ENCODE results near the gene SLC39A8. TPM values are rescaled to one million over a fixed set of nuclear protein-coding genes. Genes with fewer than 3 reads are reported as not detected.
A peak's percentile ranks its signal among the peaks of the same experiment; 100 is the strongest.

Gene SLC39A8
- total RNA-seq, 3 donors from 2014 or later (not counting 1 experiment from before 2014, with no cell fraction given): 18.0 to 20.0 (median 18.2) TPM

DNA sequence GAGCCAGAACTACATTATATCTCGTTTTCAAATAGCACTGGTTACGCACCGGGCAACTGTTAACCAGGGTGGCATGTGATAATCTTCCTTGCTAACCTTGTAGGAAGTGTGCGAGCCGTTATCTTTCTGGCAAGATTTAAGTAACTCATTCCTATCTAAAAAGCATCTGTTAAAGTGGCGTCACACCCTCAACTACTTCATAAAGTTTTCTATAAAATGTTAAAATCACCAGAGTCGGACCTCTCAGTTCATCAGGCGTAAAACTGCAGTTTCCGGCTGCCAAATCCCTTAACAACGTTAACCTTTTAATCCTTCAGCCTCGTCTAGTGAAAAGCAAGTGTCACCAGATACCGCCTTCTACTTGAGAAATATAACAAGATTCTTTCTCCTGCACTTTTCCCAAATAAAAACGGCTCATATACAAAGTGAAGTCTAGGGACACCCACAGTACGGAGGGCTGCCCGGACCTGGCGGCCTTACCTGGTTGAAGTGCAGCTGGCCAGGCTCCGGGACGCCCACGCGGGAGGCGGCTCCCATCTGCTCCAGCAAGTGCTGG lies 1.2 kb downstream of the SLC39A8 start:
- H3K4me3 Mint-ChIP-seq: peak overlapping the region; percentile 86
- H3K4me1 Mint-ChIP-seq: peaks cover 41 to 42% of the 10 kb centered on the region in 2 donors
- no peak for ATAC-seq
- peak overlapping the region; percentile 83 to 92 for H3K27ac Mint-ChIP-seq
- Histone ChIP-seq H3K36me3 (ENCODE audit: control insufficient read depth, insufficient read depth, low read length) (no peaks in the 10 kb centered on the region), H3K9me3 (ENCODE audit: control insufficient read depth, insufficient read depth, low read length) (no peaks in the 10 kb centered on the region), H3K4me1 (ENCODE audit: control insufficient read depth, insufficient read depth, low read length) (peaks cover 7% of the 10 kb centered on the region), H3K4me3 (ENCODE audit: low read length) (peak overlapping the region; percentile 83), H3K27me3 (ENCODE audit: control insufficient read depth, insufficient read depth, low read length) (no peaks in the 10 kb centered on the region), H3K27ac (ENCODE audit: low read length) (peak overlapping the region; percentile 92)
- intact Hi-C loops (cut with micrococcal nuclease): loop anchor here (1.0 kb wide), 1 partner anchor 87 kb away; no protein-coding TSS in a partner anchor
- H3K9me3 Mint-ChIP-seq: no peaks in the 10 kb centered on the region
- H3K27me3 Mint-ChIP-seq (ENCODE audit: low read depth in 2 of 2): no peaks in the 10 kb centered on the region
- H3K36me3 Mint-ChIP-seq: no peaks in the 10 kb centered on the region
- DNase-seq: peak; percentile 16 to 51
- TF ChIP-seq, protein P1, sequence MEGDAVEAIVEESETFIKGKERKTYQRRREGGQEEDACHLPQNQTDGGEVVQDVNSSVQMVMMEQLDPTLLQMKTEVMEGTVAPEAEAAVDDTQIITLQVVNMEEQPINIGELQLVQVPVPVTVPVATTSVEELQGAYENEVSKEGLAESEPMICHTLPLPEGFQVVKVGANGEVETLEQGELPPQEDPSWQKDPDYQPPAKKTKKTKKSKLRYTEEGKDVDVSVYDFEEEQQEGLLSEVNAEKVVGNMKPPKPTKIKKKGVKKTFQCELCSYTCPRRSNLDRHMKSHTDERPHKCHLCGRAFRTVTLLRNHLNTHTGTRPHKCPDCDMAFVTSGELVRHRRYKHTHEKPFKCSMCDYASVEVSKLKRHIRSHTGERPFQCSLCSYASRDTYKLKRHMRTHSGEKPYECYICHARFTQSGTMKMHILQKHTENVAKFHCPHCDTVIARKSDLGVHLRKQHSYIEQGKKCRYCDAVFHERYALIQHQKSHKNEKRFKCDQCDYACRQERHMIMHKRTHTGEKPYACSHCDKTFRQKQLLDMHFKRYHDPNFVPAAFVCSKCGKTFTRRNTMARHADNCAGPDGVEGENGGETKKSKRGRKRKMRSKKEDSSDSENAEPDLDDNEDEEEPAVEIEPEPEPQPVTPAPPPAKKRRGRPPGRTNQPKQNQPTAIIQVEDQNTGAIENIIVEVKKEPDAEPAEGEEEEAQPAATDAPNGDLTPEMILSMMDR (IDR thresholded peaks at IDR 0.05): no peak
- under 1% methylated on average over 21 of the region's 21 CpGs for WGBS (ENCODE audit: insufficient coverage)

DNA sequence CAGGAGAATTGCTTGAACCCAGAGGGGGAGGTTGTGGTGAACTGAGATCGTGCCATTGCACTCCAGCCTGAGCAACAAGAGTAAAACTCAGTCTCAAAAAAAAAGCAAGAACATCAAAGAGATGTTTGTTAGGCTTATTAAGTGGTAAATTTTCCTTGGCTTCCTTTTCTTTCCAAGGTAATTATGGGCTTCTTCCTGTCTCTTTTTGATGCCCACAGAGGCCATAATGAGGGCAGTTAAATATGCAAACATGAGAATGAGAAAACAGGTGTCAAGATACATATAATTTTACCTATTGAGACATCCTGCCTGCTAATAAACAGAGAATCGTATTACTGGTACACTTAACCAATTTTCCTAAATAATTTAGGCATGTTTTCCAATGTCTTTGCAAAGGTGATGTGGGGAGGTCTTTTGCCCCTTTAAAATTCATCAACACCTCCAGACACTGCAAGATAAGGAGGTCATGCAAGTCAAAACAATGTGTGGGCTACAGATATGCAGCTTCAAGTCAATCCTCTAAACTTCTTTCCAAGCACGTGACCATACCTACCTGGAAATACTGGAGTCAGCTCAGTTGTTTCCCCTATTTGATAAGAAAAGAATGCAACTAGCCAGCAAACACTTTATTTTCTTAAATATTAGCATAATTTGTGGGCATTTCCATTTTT lies 2.7 kb downstream of the SLC39A8 start:
- no peaks in the 10 kb centered on the region for H3K9me3 ChIP-seq (ENCODE audit: control insufficient read depth, insufficient read depth, low read length)
- no peak for DNase-seq
- H3K36me3 Mint-ChIP-seq: no peaks in the 10 kb centered on the region
- H3K4me3 Mint-ChIP-seq: peak overlapping the region; percentile 71
- H3K27ac Mint-ChIP-seq: peak overlapping the region in 1 of 2 donors; percentile 83
- intact Hi-C loops (cut with micrococcal nuclease): no loop called here
- no peaks in the 10 kb centered on the region for H3K36me3 ChIP-seq (ENCODE audit: control insufficient read depth, insufficient read depth, low read length)
- peaks cover 7% of the 10 kb centered on the region for H3K4me1 ChIP-seq (ENCODE audit: control insufficient read depth, insufficient read depth, low read length)
- WGBS (ENCODE audit: insufficient coverage): 84% methylated on average over 2 of the region's 3 CpGs
- no peaks in the 10 kb centered on the region for H3K27me3 ChIP-seq (ENCODE audit: control insufficient read depth, insufficient read depth, low read length)
- no peaks in the 10 kb centered on the region for H3K27me3 Mint-ChIP-seq (ENCODE audit: low read depth in 2 of 2)
- no peaks in the 10 kb centered on the region for H3K9me3 Mint-ChIP-seq
- peaks cover 41 to 42% of the 10 kb centered on the region in 2 donors for H3K4me1 Mint-ChIP-seq
- TF ChIP-seq, protein P1 (IDR thresholded peaks at IDR 0.05): no peak
- H3K4me3 ChIP-seq (ENCODE audit: low read length): no peak overlapping the region
- no peak for ATAC-seq
- H3K27ac ChIP-seq (ENCODE audit: low read length): no peak overlapping the region

DNA sequence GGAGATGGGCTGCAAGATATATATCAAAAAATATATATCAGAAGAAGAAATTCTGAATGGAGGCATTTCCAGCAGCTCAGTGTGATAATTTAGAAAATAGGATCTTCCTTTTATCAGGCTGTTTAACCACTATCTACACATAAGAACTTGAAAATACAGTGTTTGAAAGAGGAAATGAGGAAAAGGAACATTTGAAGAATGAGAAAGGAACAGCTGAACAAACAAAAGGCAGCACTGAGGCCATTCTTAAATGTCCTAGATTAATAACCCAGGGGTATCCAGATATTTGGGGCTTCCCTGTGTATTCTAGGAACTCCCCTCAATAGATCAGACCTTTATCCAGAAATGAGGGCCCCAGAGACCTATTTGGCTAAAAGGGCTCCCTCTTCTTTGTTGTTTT lies 4.1 kb downstream of the SLC39A8 start:
- Mint-ChIP-seq H3K27me3 (ENCODE audit: low read depth in 2 of 2) (no peaks in the 10 kb centered on the region), H3K27ac (peak overlapping the region in 1 of 2 donors; percentile 25)
- no peak for ATAC-seq

More for the DNA sequence above, 4.1 kb downstream of the SLC39A8 start:
- no peak overlapping the region for H3K27ac ChIP-seq (ENCODE audit: low read length)
- Mint-ChIP-seq H3K36me3 (no peaks in the 10 kb centered on the region), H3K4me1 (peaks cover 38 to 39% of the 10 kb centered on the region in 2 donors), H3K9me3 (no peaks in the 10 kb centered on the region), H3K4me3 (no peak overlapping the region)
- TF ChIP-seq, protein P1 (IDR thresholded peaks at IDR 0.05): no peak
- peaks cover 7% of the 10 kb centered on the region for H3K4me1 ChIP-seq (ENCODE audit: control insufficient read depth, insufficient read depth, low read length)
- DNase-seq: no peak
- H3K27me3 ChIP-seq (ENCODE audit: control insufficient read depth, insufficient read depth, low read length): no peaks in the 10 kb centered on the region
- no peaks in the 10 kb centered on the region for H3K36me3 ChIP-seq (ENCODE audit: control insufficient read depth, insufficient read depth, low read length)
- H3K9me3 ChIP-seq (ENCODE audit: control insufficient read depth, insufficient read depth, low read length): no peaks in the 10 kb centered on the region
- intact Hi-C loops (cut with micrococcal nuclease): no loop called here
- H3K4me3 ChIP-seq (ENCODE audit: low read length): no peak overlapping the region

Data from natural killer cell (primary cell).